Nephron progenitor cell (in vitro differentiated cells): ENCODE data around the gene LIN28A.

Experiments used
- DNase-seq: peaks from one replicate; pipeline ENCODE4 v3.0.0; 2021
- H3K27ac Mint-ChIP-seq: 2 replicates; pipeline ENCODE4 v1.8.0; 2021; ENCODE audit warnings: mild to moderate bottlenecking, moderate library complexity, mixed read lengths
- H3K27me3 Mint-ChIP-seq: 2 replicates; pipeline ENCODE4 v1.8.0; 2021; ENCODE audit warnings: mild to moderate bottlenecking, low read depth, mixed read lengths; ENCODE audit not compliant: poor library complexity
- H3K36me3 Mint-ChIP-seq: 2 replicates; pipeline ENCODE4 v1.8.0; 2021; ENCODE audit warnings: low read depth, mixed read lengths
- H3K4me1 Mint-ChIP-seq: 2 replicates; pipeline ENCODE4 v1.8.0; 2021; ENCODE audit warnings: mixed read lengths
- H3K4me3 Mint-ChIP-seq: 2 replicates; pipeline ENCODE4 v1.8.0; 2021; ENCODE audit warnings: mild to moderate bottlenecking, moderate library complexity, mixed read lengths
- H3K9me3 Mint-ChIP-seq: 2 replicates; pipeline ENCODE4 v1.8.0; 2021; ENCODE audit warnings: mild to moderate bottlenecking, moderate library complexity, mixed read lengths
- TF ChIP-seq, protein P1 (sequence below): fragments of 200-600 bp; sonication (generic); IDR thresholded peaks from 2 replicates; pipeline ENCODE4 v1.5.0; 2021; ENCODE audit warnings: antibody characterized with exemption

LIN28A gene

DNA sequence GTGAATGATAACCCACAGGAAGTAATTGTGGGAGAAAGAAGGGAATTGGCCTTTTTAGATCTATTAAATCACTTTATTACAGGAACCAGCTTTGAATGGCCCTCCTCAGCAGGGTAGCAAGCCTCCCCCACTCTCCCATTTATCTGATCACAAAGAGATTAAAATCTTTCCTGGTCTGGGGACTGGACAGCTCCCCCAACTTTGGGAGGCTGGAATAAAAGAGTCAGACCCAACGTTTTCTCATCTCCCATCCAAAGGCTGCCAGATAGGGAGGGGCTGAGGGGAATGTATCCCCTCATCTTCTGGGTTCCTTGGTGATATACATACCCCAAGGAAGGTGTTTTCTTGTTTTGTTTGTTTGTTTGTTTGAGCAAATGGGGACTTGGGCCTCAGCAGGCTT, 2.4 kb downstream of the LIN28A start:
- H3K36me3 Mint-ChIP-seq = peaks cover 39% of the 10 kb centered on the region
- H3K27me3 Mint-ChIP-seq = no peaks in the 10 kb centered on the region
- no peaks in the 10 kb centered on the region for H3K9me3 Mint-ChIP-seq
- peaks cover 77% of the 10 kb centered on the region for H3K4me1 Mint-ChIP-seq
- H3K4me3 Mint-ChIP-seq = peak overlapping the region; percentile 98
- no peak overlapping the region for H3K27ac Mint-ChIP-seq
- TF ChIP-seq, protein P1, sequence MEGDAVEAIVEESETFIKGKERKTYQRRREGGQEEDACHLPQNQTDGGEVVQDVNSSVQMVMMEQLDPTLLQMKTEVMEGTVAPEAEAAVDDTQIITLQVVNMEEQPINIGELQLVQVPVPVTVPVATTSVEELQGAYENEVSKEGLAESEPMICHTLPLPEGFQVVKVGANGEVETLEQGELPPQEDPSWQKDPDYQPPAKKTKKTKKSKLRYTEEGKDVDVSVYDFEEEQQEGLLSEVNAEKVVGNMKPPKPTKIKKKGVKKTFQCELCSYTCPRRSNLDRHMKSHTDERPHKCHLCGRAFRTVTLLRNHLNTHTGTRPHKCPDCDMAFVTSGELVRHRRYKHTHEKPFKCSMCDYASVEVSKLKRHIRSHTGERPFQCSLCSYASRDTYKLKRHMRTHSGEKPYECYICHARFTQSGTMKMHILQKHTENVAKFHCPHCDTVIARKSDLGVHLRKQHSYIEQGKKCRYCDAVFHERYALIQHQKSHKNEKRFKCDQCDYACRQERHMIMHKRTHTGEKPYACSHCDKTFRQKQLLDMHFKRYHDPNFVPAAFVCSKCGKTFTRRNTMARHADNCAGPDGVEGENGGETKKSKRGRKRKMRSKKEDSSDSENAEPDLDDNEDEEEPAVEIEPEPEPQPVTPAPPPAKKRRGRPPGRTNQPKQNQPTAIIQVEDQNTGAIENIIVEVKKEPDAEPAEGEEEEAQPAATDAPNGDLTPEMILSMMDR = no peak
- DNase-seq = no peak

DNA sequence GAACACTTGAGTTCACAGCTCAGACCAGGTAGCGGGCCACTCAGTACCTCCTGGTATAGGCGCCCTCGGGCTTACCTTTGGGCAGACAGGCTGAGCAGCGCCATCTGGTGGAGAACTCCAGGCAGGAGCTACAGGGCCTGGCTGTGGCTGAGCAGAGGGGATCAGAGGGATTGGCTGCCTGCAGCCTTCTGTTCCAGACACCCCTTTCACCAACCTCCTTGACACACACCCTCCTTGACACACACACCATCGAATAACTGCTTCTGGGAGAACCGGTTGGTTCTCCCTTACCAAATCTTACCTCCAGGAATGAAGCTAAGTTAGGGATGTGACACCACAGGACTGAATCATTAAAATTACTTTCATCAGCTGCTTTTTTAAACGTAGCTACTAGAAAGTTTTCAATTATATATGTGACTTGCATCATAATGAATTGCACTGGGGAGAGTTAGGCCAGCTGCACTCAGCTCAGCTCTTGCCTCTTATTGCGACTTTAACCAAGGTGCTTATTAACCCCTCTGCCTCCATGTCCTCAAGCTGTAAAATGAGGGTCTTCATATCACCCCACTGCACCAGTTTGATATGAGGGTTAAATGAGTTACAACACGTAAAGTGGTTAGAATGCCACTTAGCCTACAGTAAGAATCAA, 6.6 kb downstream of the LIN28A start:
- TF ChIP-seq, protein P1 = peak; percentile 84
- H3K27me3 Mint-ChIP-seq = no peaks in the 10 kb centered on the region
- H3K4me1 Mint-ChIP-seq = peaks cover 86% of the 10 kb centered on the region
- H3K4me3 Mint-ChIP-seq = peak overlapping the region; percentile 67
- no peak overlapping the region for H3K27ac Mint-ChIP-seq
- H3K36me3 Mint-ChIP-seq = peaks cover 49% of the 10 kb centered on the region
- no peaks in the 10 kb centered on the region for H3K9me3 Mint-ChIP-seq
- DNase-seq = peak; percentile 90

DNA sequence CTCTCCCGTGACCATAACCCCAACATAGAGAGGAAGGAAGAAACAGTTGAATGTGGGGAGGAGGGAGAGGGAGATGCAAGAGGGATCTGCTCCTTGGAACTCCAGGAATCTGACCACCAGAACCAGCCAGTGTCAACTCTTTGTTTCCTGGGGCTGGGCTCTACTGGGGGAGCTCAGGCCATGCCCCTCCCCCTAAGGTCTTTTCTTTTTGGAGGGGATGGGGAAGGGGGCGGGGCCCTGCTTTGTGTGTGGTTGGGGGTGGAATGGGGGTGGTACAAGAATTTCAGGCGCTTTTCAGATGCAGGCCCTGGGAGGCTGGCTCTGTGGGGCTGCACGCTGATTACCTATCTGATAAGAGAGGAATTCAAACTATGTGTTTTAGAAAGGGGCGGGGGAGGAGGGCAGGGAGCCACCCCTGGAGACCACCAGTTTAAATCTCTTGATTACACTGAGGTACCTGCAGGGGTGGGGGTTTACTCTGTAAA, 8.3 kb downstream of the LIN28A start:
- peak; percentile 42 for DNase-seq
- peaks cover 75% of the 10 kb centered on the region for H3K4me1 Mint-ChIP-seq

DNA sequence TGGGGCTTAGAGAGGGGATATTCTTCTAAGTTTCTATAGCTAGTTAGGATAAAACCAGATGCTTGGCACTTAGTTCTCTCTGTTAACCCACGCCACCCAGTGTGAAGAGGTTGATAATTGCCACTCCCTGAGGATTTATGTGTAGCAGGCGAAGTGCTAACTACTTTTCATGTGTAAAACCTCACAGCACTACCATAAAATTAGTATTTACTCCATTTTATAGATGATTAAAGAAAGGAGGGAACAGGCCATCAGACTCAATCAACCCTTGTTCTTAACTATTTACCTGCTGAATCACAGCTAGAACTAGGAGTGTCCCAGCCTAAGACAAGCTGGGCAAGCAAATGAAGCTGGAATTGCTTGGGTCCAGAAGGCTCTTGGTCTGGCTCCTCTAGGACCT, 8.9 kb downstream of the LIN28A start:
- Mint-ChIP-seq H3K9me3 (no peaks in the 10 kb centered on the region), H3K36me3 (peaks cover 31% of the 10 kb centered on the region), H3K4me1 (peaks cover 69% of the 10 kb centered on the region), H3K27me3 (no peaks in the 10 kb centered on the region), H3K4me3 (peak overlapping the region; percentile 4), H3K27ac (no peak overlapping the region)
- TF ChIP-seq, protein P1 = no peak
- DNase-seq = no peak

More for the DNA sequence above, 8.3 kb downstream of the LIN28A start:
- Mint-ChIP-seq H3K36me3 (peaks cover 37% of the 10 kb centered on the region), H3K27ac (peak overlapping the region; percentile 72), H3K27me3 (no peaks in the 10 kb centered on the region), H3K9me3 (no peaks in the 10 kb centered on the region), H3K4me3 (peak overlapping the region; percentile 64)
- TF ChIP-seq, protein P1 = no peak

DNA sequence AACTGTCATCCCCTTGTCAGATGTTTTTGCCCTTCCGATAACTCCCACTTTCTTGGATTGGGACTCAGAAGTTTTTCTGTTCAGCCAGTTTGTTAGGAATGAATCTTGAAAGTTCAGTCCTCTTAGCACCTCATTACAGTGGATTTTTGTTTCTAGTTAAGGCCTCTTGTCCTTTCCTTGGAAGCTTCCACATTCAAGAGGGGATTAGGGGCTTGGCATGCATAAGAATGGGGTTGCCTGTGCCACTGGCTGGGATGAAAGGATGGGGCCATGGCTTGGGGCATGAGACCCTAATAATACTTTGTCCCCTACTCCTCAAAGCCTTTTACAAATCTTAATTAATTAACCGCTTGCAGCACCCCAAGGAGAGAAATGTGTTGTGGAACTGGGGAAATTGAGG, 19.1 kb downstream of the LIN28A start:
- H3K27ac Mint-ChIP-seq = no peak overlapping the region
- peaks cover 51% of the 10 kb centered on the region for H3K36me3 Mint-ChIP-seq
- no peaks in the 10 kb centered on the region for H3K9me3 Mint-ChIP-seq
- TF ChIP-seq, protein P1 = no peak
- no peak overlapping the region for H3K4me3 Mint-ChIP-seq
- peaks cover 7% of the 10 kb centered on the region for H3K27me3 Mint-ChIP-seq
- no peak for DNase-seq
- H3K4me1 Mint-ChIP-seq = peaks cover 19% of the 10 kb centered on the region
